ENCODE results near the gene SEMA5B.

SEMA5B gene

DNA sequence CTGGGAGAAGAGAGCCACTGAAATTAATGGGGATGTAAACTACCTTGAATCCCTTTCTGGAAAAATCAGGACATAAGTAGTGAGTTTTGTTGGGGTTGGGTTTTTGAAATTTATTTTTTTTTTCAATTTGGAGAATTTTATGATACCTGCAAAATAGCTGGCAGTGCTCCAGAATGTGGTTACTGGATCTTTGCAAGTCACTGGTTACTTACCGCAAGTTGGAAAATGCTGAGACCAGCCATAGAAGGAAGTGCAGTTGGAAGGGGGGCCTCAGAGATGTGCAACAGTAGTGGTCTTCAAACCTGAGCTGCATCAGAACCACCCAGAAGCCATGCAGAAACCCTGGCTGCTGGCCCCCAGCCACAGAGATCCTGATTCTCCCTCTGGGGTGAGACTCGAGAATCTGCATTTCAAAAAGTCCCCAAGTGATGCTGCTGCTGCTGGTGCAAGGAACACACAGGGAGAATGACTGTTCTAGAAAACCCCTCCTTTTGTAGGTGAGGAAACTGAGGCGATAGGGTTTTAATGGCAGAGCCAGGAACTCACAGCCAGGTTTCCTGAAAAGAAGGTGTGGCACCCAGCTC is 39.7 kb downstream of the SEMA5B start:
- TF ChIP-seq TAF1 (IDR thresholded peaks at IDR 0.05; ENCODE audit: borderline replicate concordance, insufficient read depth, low read length) (no peak), FOXP2 (optimal IDR thresholded peaks at IDR 0.05; ENCODE audit: borderline replicate concordance, extremely low read depth, extremely low read length, insufficient read depth) (no peak), SIN3A (IDR thresholded peaks at IDR 0.05; ENCODE audit: borderline replicate concordance, insufficient read depth, low read length) (no peak), POLR2AphosphoS5 (IDR thresholded peaks at IDR 0.05; ENCODE audit: low read depth, low read length) (no peak)
- TF ChIP-seq, protein P1, sequence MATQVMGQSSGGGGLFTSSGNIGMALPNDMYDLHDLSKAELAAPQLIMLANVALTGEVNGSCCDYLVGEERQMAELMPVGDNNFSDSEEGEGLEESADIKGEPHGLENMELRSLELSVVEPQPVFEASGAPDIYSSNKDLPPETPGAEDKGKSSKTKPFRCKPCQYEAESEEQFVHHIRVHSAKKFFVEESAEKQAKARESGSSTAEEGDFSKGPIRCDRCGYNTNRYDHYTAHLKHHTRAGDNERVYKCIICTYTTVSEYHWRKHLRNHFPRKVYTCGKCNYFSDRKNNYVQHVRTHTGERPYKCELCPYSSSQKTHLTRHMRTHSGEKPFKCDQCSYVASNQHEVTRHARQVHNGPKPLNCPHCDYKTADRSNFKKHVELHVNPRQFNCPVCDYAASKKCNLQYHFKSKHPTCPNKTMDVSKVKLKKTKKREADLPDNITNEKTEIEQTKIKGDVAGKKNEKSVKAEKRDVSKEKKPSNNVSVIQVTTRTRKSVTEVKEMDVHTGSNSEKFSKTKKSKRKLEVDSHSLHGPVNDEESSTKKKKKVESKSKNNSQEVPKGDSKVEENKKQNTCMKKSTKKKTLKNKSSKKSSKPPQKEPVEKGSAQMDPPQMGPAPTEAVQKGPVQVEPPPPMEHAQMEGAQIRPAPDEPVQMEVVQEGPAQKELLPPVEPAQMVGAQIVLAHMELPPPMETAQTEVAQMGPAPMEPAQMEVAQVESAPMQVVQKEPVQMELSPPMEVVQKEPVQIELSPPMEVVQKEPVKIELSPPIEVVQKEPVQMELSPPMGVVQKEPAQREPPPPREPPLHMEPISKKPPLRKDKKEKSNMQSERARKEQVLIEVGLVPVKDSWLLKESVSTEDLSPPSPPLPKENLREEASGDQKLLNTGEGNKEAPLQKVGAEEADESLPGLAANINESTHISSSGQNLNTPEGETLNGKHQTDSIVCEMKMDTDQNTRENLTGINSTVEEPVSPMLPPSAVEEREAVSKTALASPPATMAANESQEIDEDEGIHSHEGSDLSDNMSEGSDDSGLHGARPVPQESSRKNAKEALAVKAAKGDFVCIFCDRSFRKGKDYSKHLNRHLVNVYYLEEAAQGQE (IDR thresholded peaks at IDR 0.05; ENCODE audit: insufficient read depth in 1 of 2, low read depth in 2 of 2, low read length in 2 of 2): no peak

DNA sequence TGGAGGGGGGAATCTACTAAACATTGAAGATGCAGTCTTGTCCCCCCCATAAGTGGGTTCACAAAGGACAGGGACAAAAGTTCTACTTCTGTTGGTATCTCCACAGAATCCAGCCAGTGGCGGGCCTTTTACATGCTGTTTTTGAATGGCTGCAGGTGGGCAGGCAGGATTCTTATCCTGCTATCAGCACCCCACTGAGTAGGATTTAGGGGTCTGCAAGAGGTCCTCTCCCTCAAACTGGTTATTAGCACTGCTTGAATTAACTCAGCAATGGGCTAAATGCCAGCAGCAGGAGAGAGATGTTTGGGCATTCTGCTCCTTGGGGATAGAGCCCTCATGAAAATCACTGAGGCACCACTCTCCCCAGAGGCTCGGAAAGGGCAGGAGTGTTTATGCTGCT is 40.3 kb downstream of the SEMA5B start:
- TF ChIP-seq SIN3A (IDR thresholded peaks at IDR 0.05; ENCODE audit: borderline replicate concordance, insufficient read depth, low read length) (no peak), FOXP2 (optimal IDR thresholded peaks at IDR 0.05; ENCODE audit: borderline replicate concordance, extremely low read depth, extremely low read length, insufficient read depth) (no peak), TAF1 (IDR thresholded peaks at IDR 0.05; ENCODE audit: borderline replicate concordance, insufficient read depth, low read length) (no peak), POLR2AphosphoS5 (IDR thresholded peaks at IDR 0.05; ENCODE audit: low read depth, low read length) (no peak)
- TF ChIP-seq, protein P1 (IDR thresholded peaks at IDR 0.05; ENCODE audit: insufficient read depth in 1 of 2, low read depth in 2 of 2, low read length in 2 of 2): no peak

DNA sequence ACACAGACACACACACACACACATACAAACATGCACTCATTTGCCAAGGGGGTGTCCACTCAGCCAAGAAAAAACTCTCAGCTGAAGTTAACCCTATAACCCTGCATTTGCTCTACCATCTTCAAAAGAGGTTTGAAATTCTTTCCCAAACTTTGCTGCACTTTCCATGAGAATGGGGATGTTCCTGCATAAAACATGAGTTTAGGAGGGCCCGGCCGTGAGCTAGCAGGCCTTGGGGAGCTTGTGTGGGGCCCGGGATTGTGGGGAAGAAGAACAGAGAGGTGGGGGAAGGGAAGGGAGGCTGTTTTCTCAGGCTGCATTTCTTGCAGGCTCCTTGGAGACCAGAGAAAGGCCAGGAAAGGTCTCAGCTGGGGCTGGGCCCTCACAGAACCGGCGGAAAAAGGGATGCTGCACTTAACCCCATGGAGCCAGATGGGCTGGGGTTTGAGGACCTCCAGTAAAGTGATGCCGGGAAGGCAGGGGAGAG is 40.8 kb downstream of the SEMA5B start:
- TF ChIP-seq SIN3A (IDR thresholded peaks at IDR 0.05; ENCODE audit: borderline replicate concordance, insufficient read depth, low read length) (no peak), POLR2AphosphoS5 (IDR thresholded peaks at IDR 0.05; ENCODE audit: low read depth, low read length) (no peak), FOXP2 (optimal IDR thresholded peaks at IDR 0.05; ENCODE audit: borderline replicate concordance, extremely low read depth, extremely low read length, insufficient read depth) (no peak), TAF1 (IDR thresholded peaks at IDR 0.05; ENCODE audit: borderline replicate concordance, insufficient read depth, low read length) (no peak)
- TF ChIP-seq, protein P1 (IDR thresholded peaks at IDR 0.05; ENCODE audit: insufficient read depth in 1 of 2, low read depth in 2 of 2, low read length in 2 of 2): no peak

DNA sequence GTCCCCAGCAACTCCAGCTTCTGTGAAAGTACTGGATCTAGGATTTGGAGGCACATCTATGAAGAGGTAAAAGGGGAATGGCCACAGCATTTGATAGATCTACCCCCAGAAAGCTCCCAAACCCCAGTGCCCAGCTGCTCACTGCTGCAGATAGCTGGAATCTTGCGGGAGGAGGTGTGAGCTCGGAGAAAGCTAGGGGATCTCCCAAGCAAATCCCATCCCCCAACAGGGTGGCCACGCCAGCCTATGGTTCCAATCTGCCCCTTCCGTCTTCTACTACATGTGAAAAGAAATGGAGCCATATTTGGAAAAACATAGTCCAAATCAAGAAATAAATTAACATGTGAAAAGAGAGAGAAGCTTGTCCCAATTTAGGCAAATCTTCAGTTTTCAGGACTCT is 42.0 kb downstream of the SEMA5B start:
- TF ChIP-seq TAF1 (IDR thresholded peaks at IDR 0.05; ENCODE audit: borderline replicate concordance, insufficient read depth, low read length) (no peak), SIN3A (IDR thresholded peaks at IDR 0.05; ENCODE audit: borderline replicate concordance, insufficient read depth, low read length) (no peak), FOXP2 (optimal IDR thresholded peaks at IDR 0.05; ENCODE audit: borderline replicate concordance, extremely low read depth, extremely low read length, insufficient read depth) (no peak), POLR2AphosphoS5 (IDR thresholded peaks at IDR 0.05; ENCODE audit: low read depth, low read length) (no peak)
- TF ChIP-seq, protein P1 (IDR thresholded peaks at IDR 0.05; ENCODE audit: insufficient read depth in 1 of 2, low read depth in 2 of 2, low read length in 2 of 2): no peak

Data from PFSK-1 (cell line).